ENCODE results near the gene CD44.

The CD44 gene

GRCh38 chr11:35111161-35112055 lies 27.6 kb upstream of the CD44 start:
- peak; percentile 90 for ATAC-seq

DNA sequence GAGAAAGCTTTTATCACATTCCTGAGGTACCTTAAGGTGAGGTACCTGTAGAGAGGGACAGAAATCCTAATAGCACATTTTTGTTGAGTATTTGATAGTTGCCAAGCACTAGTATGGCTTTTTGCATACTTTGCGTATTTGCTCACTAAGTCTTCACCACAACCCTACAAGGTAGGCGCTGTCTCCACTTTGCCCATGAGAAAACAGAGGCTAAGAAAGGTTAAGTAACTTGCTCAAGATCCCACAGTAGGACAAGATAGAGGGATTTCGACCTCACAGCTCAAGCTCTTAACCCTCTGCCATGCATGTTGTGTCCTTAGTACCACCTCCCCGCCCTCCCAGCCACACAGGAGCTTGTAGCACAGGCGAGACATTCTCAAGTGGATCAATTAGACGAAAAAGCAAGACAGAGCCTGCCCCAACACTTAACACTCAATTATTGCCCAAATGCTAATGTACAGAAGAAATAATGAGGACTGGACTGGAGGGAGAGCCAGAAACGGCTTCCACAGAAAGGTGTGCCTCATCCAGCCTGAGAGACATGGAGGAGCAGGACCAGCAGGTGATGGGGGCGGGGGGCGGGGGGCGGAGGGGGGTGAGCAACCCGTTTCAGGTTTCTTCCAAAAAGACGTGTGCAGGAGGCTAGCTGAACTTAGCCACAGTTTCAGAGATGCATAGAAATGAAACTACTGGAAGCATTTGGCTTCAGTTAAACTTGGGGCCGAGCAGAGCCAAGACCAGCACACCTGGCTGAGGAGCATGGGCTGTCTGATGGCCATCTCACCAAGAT lies 26.7 kb upstream of the CD44 start:
- no peak for TF ChIP-seq ESRRG (CRISPR knock-in tag; IDR thresholded peaks at IDR 0.05)
- no peak for TF ChIP-seq TCF4 (CRISPR knock-in tag; IDR thresholded peaks at IDR 0.05; ENCODE audit: borderline replicate concordance)
- TF ChIP-seq RARB (CRISPR knock-in tag; IDR thresholded peaks at IDR 0.05): no peak
- TF ChIP-seq, protein P1, sequence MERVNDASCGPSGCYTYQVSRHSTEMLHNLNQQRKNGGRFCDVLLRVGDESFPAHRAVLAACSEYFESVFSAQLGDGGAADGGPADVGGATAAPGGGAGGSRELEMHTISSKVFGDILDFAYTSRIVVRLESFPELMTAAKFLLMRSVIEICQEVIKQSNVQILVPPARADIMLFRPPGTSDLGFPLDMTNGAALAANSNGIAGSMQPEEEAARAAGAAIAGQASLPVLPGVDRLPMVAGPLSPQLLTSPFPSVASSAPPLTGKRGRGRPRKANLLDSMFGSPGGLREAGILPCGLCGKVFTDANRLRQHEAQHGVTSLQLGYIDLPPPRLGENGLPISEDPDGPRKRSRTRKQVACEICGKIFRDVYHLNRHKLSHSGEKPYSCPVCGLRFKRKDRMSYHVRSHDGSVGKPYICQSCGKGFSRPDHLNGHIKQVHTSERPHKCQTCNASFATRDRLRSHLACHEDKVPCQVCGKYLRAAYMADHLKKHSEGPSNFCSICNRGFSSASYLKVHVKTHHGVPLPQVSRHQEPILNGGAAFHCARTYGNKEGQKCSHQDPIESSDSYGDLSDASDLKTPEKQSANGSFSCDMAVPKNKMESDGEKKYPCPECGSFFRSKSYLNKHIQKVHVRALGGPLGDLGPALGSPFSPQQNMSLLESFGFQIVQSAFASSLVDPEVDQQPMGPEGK (CRISPR knock-in tag; IDR thresholded peaks at IDR 0.05; ENCODE audit: borderline replicate concordance): no peak
- no peak for TF ChIP-seq ZFP3 (CRISPR knock-in tag; IDR thresholded peaks at IDR 0.05)
- TF ChIP-seq SNAI2 (CRISPR knock-in tag; IDR thresholded peaks at IDR 0.05): no peak
- no peak for TF ChIP-seq ZC3H10 (CRISPR knock-in tag; IDR thresholded peaks at IDR 0.05)
- no peak for TF ChIP-seq OSR1 (CRISPR knock-in tag; IDR thresholded peaks at IDR 0.05)
- TF ChIP-seq PPARA (CRISPR knock-in tag; IDR thresholded peaks at IDR 0.05; ENCODE audit: borderline replicate concordance): no peak
- TF ChIP-seq, protein P2, sequence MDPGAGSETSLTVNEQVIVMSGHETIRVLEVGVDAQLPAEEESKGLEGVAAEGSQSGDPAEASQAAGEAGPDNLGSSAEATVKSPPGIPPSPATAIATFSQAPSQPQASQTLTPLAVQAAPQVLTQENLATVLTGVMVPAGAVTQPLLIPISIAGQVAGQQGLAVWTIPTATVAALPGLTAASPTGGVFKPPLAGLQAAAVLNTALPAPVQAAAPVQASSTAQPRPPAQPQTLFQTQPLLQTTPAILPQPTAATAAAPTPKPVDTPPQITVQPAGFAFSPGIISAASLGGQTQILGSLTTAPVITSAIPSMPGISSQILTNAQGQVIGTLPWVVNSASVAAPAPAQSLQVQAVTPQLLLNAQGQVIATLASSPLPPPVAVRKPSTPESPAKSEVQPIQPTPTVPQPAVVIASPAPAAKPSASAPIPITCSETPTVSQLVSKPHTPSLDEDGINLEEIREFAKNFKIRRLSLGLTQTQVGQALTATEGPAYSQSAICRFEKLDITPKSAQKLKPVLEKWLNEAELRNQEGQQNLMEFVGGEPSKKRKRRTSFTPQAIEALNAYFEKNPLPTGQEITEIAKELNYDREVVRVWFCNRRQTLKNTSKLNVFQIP (CRISPR knock-in tag; IDR thresholded peaks at IDR 0.05; ENCODE audit: borderline replicate concordance, low read depth): no peak
- TF ChIP-seq BACH2 (CRISPR knock-in tag; IDR thresholded peaks at IDR 0.05; ENCODE audit: borderline replicate concordance): no peak
- no peak; the same call in 1 of the 3 replicates for ATAC-seq

More at GRCh38 chr11:35111161-35112055, 27.6 kb upstream of the CD44 start:
- TF ChIP-seq TOX (CRISPR knock-in tag; IDR thresholded peaks at IDR 0.05; ENCODE audit: borderline replicate concordance) (no peak), ZFP30 (CRISPR knock-in tag; IDR thresholded peaks at IDR 0.05) (no peak), CSRNP3 (CRISPR knock-in tag; IDR thresholded peaks at IDR 0.05) (no peak), ZFP3 (CRISPR knock-in tag; IDR thresholded peaks at IDR 0.05) (no peak), CSDC2 (CRISPR knock-in tag; IDR thresholded peaks at IDR 0.05) (no peak), RARB (CRISPR knock-in tag; IDR thresholded peaks at IDR 0.05) (no peak), PPARA (CRISPR knock-in tag; IDR thresholded peaks at IDR 0.05; ENCODE audit: borderline replicate concordance) (no peak)
- TF ChIP-seq, protein P3, sequence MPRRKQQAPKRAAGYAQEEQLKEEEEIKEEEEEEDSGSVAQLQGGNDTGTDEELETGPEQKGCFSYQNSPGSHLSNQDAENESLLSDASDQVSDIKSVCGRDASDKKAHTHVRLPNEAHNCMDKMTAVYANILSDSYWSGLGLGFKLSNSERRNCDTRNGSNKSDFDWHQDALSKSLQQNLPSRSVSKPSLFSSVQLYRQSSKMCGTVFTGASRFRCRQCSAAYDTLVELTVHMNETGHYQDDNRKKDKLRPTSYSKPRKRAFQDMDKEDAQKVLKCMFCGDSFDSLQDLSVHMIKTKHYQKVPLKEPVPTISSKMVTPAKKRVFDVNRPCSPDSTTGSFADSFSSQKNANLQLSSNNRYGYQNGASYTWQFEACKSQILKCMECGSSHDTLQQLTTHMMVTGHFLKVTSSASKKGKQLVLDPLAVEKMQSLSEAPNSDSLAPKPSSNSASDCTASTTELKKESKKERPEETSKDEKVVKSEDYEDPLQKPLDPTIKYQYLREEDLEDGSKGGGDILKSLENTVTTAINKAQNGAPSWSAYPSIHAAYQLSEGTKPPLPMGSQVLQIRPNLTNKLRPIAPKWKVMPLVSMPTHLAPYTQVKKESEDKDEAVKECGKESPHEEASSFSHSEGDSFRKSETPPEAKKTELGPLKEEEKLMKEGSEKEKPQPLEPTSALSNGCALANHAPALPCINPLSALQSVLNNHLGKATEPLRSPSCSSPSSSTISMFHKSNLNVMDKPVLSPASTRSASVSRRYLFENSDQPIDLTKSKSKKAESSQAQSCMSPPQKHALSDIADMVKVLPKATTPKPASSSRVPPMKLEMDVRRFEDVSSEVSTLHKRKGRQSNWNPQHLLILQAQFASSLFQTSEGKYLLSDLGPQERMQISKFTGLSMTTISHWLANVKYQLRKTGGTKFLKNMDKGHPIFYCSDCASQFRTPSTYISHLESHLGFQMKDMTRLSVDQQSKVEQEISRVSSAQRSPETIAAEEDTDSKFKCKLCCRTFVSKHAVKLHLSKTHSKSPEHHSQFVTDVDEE (CRISPR knock-in tag; IDR thresholded peaks at IDR 0.05): no peak
- TF ChIP-seq, protein P2 (CRISPR knock-in tag; IDR thresholded peaks at IDR 0.05; ENCODE audit: borderline replicate concordance, low read depth): no peak

GRCh38 chr11:35112846-35113105 lies 26.2 kb upstream of the CD44 start:
- no peak for ATAC-seq
- TF ChIP-seq TOX (CRISPR knock-in tag; IDR thresholded peaks at IDR 0.05; ENCODE audit: borderline replicate concordance) (no peak), CSRNP3 (CRISPR knock-in tag; IDR thresholded peaks at IDR 0.05) (no peak), TCF4 (CRISPR knock-in tag; IDR thresholded peaks at IDR 0.05; ENCODE audit: borderline replicate concordance) (no peak), CREB5 (CRISPR knock-in tag; IDR thresholded peaks at IDR 0.05; ENCODE audit: low read depth) (no peak)
- TF ChIP-seq, protein P3 (CRISPR knock-in tag; IDR thresholded peaks at IDR 0.05): no peak
